ENCODE data around the gene UBAP1.
"Not testable (repeated sequence)": the region's sequence is repeated elsewhere in the genome, so short reads cannot be mapped to it uniquely, and the experiment has no call there.

UBAP1 gene

DNA sequence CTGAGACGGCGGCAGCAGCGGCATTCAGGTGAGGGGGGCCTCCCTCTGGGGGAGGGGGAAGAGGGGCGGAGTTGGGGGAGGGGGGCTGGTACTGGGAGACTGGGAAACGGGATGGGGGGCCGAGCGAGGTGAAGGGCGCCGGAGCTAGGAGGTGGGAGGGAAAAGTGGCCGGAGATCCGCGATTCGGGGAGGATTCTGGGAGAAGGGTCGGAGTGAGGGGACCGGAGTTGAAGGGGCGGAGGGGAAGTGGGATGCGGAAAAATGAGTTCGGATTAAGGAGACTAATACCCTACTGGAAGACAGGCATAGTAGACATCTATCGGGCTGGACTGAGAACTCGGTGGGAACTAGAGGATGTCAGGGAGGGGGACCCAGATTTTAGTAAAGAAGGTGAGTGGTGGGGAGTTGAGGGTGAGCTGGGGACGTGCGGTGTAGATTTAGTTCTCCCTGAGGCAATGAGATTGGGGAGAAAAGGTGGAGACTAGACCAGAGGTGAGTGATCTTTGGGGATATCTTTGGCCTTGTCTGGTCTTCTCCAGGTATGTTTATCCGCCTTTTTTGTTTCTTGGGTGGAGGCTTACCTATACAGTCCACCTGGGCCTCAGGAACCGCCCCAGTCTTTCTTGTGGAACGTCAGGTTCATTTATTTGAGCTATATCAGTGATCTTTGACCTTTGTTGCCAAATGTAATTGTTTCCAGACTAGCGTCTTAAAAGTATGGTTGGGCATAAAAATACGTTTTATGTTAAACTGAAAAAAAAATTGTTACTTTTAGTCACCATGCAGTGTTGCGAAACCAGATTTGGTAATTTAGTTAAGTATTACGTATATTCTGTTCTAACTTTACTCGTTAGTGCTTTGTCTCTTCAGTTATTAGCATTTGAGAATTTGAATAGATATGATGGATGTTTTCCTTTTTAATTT, 632 bp downstream of the UBAP1 start:
- peak in 1 of 2 experiments; percentile 34 for DNase-seq (ENCODE audit: low read depth in 2 of 2)

GRCh38 chr9:34185778-34186551, 7.1 kb downstream of the UBAP1 start:
- peak; percentile 90 for DNase-seq (ENCODE audit: low read depth in 2 of 2)

DNA sequence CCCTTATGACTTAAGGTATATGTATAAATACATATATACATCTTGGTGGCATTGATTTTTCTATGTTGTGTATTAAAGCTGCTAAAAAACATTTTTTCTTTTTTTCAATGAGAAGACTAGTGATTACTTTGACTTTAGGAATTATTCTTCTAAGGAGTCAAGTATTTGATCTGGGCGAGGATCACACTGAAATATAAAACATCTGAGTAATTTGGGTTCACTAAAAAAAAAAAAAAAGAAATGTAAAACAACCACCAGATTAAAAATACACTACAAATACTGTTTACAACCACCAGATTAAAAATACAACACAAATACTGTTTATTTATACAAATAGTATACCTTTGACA, 9.0 kb downstream of the UBAP1 start:
- DNase-seq (ENCODE audit: low read depth in 2 of 2), result no peak

GRCh38 chr9:34190996-34191892, 12.4 kb downstream of the UBAP1 start:
- DNase-seq (ENCODE audit: low read depth in 2 of 2), result no peak

- no peak for DNase-seq (ENCODE audit: low read depth in 2 of 2)
Observed at GRCh38 chr9:34195143-34195542, 16.3 kb downstream of the UBAP1 start.

DNA sequence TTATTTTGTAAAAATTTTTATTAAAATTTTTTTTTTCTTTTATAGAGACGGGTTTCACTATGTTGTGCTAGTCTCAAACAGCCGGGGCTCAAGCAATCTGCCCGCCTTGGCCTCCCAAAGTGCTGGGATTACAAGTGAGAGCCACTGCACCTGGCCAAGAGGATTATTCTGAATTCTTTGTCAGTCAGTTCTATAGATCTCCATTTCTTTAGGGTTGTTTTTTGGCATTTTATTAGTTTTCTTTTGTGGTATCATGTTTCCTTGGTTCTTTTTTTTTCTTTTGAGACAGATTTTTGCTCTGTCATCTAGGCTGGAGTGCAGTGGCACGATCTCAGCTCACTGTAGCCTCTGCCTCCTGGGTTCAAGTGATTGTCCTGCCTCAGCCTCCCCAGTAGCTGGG, 18.4 kb downstream of the UBAP1 start:
- not testable (repeated sequence) for DNase-seq (ENCODE audit: low read depth in 2 of 2)

DNA sequence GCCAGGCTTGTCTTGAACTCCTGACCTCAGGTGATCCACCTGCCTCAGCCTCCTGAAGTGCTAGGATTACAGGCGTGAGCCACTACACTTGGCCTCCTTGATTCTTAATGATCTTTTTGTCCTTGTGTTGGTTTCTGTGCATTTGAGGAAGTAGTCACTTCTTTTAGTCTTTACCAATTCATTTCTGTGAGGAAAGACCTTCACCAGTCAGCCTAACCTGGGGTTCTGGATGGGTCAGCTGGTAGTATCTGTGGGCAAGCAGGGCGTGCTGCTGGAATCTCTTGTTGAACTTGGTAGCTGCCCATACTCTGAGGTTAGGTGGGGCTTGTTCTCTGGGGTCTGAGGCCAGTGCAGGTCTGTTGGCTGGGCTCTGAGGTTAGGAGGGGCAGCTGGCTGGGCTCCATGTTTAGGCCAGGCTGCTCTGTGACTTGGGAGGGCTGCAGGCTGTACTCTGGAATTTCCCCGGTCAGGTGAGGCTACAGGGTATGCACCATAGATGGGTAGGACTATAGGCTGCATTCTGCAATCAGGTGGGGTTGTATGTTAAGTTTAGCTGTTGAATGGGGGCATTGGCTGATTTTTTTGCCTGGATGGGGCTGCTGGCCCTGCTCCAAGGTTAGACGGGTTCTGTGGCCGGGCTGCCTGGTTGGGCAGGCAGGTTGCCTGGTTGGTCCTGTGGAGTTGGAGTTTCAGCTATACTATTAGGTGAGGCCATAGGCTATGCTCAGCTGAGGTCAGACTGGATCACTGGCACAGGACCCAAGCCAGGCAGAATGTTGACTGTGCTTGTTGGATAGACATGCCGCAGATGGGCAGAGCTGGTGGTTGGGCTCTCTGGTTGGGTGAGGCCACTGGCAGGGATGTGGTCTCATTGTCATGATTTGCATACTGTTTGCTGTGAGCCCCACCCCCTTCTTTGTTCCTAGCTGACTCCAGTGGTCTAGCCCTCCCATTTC, 19.2 kb downstream of the UBAP1 start:
- DNase-seq (ENCODE audit: low read depth in 2 of 2), result no peak

DNA sequence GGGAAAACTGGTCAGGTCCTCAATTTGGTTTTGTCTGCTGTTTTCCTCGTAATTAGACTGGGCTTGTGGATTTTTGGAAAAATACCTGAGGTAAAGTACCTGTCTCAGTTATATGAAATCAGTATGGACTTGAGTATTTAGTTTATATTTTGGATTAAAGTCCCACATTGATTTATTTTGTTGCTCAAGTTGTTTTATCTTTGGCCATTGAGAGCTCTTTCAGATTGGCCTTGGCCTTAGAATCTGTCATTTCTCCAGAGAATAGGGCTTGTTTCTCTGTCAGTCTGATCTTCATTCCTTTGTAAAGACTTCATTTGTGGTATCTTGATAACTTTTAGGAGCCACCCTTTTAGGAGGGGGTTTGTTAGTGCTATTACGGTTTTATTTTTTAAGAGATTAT, 21.2 kb downstream of the UBAP1 start:
- no peak for DNase-seq (ENCODE audit: low read depth in 2 of 2)

DNA sequence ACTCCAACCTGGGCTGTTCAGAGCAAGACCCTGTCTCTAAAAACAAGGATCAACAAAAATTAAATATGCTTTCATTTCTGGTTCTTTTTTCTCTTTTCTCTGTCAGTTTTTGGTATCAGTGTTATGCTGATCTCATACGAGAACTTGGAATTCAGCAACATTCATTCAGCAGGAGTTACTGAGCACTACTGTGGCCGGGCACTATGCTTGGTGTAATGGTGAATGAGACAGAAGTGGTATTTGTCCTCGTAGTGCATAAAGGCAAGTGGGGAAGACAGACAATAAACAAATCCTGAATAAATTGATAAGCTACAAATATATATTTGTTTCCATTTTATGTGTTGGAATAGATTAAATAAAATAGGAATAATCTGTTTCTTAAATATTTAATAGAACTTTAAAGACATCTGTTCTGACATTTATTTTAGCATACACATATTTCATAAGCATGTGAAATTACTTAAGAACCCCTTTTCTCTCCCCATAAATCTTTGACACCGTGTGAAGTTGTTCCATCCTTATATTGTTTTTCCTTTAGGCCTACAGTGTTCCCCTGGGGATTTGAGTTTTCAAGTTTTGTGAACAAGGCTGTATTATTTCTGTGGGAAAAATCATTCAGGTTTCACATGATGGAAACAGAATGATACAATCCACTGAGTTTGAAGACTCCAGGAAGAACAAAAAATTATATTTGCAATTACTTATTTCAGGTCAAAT, 24.6 kb downstream of the UBAP1 start:
- DNase-seq (ENCODE audit: low read depth in 2 of 2), result no peak

DNA sequence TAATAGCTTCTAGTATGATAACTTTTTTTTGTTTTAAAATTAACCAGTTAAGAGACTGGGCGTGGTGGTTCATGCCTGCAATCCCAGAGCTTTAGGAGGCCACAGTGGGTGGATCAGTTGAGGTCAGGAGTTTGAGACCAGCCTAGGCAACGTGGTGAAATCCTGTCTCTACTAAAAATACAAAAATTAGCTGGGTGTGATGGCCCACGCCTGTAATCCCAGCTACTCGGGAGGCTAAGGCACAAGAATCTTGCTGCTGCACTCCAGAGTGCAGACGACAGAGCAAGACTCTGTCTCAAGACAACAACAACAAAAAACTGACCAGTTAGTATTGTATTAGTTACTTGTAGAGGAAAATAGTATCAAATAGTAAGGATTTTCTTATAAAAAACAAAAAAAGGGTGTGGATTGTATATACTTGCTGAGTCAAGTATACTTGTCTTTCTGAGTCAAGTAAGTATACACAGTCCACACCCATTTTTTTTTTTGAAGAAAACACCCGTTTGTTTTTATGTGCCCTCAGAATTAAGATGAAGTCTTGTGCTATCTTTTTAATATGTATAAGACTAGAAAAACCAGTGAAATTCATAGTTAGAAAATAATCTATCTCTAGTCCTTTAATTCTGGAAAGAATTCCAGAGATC, 25.3 kb downstream of the UBAP1 start:
- no peak for DNase-seq (ENCODE audit: low read depth in 2 of 2)

DNA sequence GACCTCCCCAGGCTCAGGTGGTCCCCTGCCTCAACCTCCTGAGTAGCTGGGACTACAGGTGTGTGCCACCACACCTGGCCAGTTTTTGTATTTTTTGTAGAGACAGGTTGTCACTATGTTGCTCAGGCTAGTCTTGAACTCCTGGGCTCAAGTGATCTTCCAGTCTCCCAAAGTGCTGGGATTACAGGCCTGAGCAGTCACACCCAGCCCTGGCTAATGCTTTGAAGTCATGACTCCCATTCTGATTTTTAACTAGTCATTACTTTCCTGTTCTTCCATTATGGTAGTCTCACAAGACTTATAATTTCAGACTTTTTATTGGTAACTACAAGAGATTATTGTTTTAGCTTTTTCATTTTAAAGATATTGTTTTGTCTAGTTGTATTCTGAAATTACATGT, 26.3 kb downstream of the UBAP1 start:
- DNase-seq (ENCODE audit: low read depth in 2 of 2), result no peak

GRCh38 chr9:34206561-34206960, 27.7 kb downstream of the UBAP1 start:
- DNase-seq (ENCODE audit: low read depth in 2 of 2), result no peak

GRCh38 chr9:34211395-34211794, 32.6 kb downstream of the UBAP1 start:
- DNase-seq (ENCODE audit: low read depth in 2 of 2), result no peak

DNA sequence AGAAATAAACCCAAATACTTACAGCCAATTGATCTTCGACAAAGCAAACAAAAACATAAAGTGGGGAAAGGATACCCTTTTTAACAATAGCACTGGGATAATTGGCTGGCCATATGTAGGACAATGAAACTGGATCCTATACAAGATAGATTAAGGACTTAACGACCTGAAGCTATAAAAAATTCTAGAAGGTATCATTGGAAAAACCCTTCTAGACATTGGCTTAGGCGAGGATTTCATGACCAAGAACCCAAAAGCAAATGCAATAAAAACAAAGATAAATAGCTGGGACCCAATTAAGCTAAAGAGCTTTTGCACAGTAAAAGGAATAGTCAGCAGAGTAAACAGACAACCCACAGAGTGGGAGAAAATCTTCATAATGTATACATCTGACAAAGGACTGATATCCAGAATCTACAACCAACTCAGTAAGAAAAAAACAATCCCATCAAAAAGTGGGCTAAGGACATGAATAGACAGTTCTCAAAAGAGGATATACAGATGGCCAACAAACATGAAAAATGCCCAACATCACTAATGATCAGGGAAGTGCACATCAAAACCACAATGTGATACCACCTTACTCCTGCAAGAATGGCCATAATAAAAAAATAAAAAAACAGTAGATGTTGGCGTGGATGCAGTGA, 35.6 kb downstream of the UBAP1 start:
- DNase-seq (ENCODE audit: low read depth in 2 of 2), result not testable (repeated sequence)

GRCh38 chr9:34216325-34216724, 37.5 kb downstream of the UBAP1 start:
- DNase-seq (ENCODE audit: low read depth in 2 of 2), result no peak

DNA sequence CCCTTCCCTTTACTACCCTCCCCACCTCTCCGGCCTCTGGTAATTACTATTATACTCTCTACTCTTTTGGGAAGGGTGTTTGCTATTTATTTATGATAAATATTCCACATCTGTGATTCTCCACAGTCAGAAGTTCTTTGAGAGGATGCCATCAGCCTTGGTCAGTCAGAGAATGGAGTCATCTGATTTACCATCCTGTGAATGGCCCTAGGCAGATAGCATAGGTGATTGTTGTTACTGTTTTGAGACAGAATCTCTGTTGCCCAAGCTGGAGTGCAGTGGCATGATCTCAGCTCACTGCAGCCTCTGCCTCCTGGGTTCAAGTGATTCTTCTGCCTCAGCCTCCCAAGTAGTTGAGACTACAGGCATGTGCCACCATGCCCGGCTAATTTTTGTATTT, 38.2 kb downstream of the UBAP1 start:
- DNase-seq (ENCODE audit: low read depth in 2 of 2), result not testable (repeated sequence)

- DNase-seq (ENCODE audit: low read depth in 2 of 2), result peak in 1 of 2 experiments; percentile 11
Observed at GRCh38 chr9:34218446-34218845, 39.6 kb downstream of the UBAP1 start.

DNA sequence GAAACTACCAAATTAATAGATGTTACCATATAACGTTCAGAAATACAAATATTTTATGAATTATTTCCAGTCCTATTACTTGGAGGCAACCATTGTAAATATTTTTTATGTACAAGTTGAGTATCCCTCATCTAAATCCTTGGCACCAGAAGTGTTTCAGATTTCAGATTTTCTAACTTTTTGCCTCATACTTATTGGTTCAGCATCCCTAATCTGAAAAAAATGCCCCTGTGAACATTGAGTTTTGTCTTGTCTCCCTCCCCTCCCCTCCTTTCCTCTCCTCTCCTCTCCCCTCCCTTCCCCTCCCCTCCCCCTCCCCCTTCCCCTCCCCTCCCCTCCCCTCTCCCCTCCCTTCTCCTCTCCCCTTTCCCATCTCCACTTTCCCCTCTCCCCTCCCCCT, 40.6 kb downstream of the UBAP1 start:
- no peak for DNase-seq (ENCODE audit: low read depth in 2 of 2)

- no peak for DNase-seq (ENCODE audit: low read depth in 2 of 2)
Observed at GRCh38 chr9:34220218-34220617, 41.4 kb downstream of the UBAP1 start.
